ENCODE measurements around the gene GSPT2.
"Not testable (repeated sequence)": the region's sequence is repeated elsewhere in the genome, so short reads cannot be mapped to it uniquely, and the experiment has no call there.

Gene GSPT2

DNA sequence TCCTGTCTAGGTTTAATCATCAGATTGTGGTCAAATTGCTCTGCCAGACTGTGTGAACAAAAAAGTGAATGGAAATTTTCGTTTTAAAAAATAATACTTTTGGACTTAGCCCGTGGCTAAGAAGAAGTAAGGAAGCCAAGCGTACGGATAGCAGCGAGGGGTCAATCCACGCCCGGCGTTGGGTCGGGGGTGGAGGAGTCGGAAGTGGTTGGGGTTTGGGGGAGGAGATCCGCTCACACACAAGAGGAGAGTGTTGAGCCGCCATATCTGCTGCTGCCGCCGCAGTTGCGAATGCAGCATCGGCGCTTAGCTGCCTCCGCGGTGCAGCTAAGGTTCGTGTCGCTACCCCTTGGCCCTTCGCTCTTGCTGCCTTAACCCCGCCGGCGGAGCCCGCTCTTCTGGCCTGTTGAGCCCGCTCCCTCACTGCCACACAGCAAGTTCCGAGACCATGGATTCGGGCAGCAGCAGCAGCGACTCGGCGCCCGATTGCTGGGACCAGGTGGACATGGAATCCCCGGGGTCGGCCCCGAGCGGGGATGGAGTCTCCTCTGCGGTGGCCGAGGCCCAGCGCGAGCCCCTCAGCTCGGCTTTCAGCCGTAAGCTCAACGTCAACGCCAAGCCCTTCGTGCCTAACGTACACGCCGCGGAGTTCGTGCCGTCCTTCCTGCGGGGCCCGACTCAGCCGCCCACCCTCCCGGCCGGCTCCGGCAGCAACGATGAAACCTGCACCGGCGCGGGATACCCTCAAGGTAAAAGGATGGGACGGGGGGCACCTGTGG lies at the start of gene GSPT2:
GSPT2 (plus strand) TSS at position 264 of the 779 bp plus-strand sequence; CDS start at position 449, 185 bp downstream.
- DNase-seq (ENCODE audit: low read depth in 2 of 2) = peak; percentile 33 to 53

DNA sequence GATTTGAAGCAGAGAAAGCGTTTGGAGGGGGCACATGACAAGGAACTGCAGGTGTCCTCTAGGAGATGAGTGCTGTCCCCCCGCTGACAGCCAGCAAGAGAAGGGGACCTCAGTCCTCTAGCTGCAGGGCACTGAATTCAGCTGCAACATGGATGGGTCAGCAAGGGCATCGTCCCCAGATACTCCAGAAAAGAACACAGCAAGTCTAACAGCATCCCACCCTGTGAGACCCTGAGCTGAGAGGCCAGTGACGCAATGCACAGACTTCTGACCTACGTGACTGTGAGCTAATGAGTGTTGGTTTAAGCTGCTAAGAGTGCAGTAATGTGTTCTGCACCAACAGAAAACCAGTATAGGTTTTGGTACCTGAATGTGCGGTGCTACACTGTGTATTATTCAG lies 49.0 kb upstream of the GSPT2 start:
- no peak for DNase-seq (ENCODE audit: low read depth in 2 of 2)

DNA sequence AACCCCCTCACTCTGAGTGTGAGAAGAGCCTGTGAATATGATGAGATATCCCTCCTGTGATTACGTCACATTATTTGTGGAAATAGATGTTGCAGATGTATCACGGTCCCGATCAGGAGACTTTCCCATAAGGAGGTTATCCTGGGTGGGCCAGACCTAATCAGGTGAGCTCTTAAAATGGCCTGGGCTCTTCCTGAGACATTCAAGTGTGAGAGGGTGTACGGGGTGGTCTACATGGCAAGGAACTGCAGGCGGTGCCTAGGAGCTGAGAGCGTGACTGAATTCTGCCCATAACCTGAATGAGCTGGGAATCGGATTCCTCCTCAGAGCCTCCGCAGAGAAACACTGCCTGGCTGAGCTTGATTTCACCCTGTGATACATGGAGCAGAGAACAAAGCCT lies 45.8 kb upstream of the GSPT2 start:
- no peak for DNase-seq (ENCODE audit: low read depth in 2 of 2)

DNA sequence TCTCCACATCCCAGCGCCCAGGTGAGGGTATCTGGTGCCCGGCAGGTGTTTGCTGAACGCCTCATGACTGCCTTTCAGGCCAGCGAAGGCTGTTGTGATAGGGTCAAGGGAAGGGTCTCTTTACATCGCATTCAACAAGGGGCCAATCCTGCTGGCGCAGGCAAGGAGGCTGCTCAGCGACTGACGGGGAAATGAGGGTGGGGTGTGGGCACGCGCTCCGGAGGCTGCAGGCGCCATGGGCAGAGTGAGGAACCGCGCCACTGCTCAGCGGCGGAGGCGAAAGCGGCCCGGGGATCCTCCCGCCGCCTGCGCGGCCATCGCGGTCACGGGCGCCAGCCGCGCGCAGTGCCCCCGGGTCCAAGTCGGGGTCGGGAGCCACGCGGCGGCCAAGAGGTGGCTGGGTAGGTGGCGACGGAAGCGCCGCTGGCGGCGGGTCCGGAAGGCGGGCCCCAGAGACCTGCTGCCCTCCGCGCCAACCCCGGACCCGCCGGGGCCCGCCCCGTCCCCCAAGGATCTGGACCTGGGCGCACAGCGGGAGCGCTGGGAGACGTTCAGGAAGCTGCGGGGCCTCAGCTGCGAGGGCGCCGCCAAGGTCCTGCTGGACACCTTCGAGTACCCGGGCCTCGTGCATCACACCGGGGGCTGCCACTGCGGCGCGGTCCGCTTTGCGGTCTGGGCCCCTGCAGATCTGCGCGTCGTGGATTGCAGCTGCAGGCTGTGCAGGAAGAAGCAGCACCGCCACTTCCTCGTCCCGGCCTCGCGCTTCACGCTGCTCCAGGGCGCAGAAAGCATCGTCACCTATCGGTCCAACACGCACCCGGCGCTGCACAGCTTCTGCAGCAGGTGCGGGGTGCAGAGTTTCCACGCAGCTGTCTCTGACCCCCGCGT lies 32.7 kb upstream of the GSPT2 start, which contains the start of gene CENPVL1:
CENPVL1 (plus strand) TSS at position 236 of the 888 bp plus-strand sequence; CDS start at position 236, 0 bp downstream.
- not testable (repeated sequence) for DNase-seq (ENCODE audit: low read depth in 2 of 2)

DNA sequence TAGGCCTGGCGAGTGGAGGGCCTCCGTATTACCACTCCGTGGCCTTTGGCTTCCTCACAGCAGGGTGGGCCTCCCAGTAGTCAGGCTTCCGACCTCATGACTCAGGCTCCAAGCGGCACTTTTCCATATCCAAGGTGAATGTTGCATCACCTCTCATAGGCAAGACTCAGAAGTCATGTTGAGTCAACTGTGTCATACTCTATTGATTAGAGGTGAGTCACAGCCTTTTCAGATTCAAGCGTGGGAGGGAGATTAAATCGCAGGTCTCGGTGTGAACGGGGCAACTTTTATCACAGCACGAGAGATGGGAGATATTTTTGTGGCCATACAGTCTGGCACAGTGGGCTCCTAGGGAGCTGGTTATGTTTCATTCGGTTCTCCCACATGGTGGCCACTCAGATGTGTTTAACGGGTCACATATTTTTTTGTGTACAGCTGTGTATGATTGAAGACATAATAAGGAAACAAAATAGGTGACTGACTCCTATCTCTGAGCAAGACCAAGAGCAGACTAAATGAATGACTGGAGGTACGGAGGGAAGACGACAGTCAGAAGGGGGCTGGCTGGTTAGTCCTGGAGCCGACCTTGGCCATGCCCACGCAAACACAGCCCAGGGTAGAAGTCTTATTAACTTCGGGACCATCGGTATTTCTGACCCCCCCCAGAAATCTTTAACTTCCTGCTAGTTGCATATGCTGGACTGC lies 30.1 kb upstream of the GSPT2 start:
- DNase-seq (ENCODE audit: low read depth in 2 of 2) = not testable (repeated sequence)

DNA sequence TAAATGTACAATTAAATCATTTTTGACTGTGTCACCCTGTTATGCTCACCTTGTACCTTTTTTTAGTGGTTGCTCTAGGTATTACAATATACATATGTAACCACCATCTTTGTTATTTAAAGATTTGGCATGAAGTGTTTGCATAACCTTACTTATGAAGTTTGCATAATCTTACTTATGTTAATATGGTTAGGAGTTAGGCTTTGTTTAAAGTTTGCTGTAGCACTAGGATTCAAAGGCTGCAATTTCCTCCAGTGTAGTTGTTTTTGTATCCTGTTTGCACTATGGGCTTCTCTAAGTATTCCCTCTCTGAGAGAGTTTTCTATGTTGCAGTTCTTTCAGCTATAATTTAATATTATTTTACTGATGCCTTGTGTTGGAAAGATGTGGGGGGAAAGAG lies 15.0 kb upstream of the GSPT2 start:
- no peak for DNase-seq (ENCODE audit: low read depth in 2 of 2)

DNA sequence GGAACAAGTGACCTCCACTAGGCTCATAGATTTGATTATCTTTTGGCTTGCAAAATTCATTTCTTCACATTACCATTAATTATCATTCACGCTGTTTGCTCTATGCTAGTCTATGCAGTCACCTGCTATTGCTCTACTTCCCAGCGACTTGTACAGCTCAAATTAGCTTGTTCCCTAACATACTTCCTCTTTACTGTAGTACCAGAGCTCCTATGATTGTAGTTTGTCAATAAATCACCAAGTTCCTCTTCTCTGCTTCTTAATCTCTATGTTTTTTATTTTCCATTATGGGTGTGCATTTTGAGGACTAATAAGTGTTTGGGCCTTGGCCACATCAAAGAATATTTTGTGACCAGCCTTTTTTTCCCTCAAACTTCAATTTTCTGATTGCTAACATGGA lies 6.2 kb upstream of the GSPT2 start:
- no peak for DNase-seq (ENCODE audit: low read depth in 2 of 2)

DNA sequence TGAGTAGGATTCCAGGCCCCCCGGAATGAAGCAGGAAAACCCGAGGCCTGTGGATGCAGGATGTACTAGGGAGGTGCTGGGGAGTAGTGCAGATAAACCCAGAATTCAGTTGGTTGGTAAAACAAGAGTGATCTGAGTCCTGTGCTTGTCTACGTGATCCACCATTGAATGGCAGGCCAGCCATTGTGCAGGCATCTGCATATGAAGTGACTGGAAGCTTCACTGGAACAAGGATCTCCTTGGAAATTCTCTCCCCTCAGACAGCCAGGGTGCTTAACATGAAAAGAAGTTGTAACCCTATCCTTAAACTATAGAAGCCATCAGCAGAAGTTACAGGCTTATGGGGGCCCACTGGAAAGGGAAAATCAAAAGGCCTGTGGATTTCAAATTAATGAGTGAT lies 656 bp upstream of the GSPT2 start:
- DNase-seq (ENCODE audit: low read depth in 2 of 2) = no peak

DNA sequence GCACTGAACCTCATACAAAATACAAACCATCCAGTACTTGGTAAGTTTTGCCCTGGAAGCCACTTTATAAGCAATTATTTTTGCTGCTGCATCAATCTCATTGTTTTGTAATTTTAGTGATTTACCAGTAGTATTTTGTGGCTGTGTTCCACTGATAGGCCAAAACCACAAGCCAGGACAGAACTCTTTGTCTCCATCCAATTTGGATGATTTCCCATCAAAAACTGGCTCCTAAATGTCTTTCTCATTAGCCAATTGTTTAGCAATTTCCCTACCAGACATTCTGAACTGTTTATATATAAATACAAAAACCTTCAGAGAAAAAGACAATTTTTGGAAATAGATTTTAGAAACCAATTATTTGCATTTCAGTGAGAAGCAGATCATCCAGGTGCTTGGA lies 4.4 kb downstream of the GSPT2 start:
- DNase-seq (ENCODE audit: low read depth in 2 of 2) = no peak

DNA sequence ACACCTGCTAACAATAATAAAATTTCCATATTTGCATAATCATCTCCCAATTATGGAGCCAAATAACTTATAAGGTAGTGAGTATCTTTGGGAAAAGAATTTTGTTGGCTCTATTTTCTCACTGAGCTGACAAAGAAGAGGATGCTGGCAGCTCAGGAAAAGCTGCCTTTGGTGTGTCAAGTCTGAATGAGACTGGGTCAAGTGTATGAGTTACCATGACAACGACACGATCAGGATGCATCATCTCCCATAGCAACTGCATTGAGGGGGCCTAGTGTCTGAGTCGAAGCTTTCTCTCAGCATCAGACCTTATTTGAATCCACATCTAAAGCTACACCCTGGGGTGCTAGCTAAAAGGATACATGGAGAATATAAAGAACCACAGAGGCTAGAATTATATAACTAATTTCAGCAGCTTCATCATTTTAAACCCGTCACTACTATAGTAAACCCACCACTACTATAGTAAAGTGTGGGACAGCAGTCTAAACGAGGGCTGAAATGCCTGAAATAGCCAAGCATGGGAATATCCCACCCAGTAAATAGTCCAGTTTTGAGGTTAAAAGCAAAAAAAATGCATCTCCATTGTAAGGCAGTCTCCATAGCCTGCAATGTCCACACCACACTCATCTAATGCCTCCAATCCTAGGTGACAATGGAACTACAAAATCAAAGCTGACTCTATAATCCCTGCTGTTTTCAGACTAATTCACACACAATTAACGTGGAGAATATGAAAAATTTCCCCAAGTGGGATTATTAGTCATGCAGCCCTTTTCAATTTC lies 16.0 kb downstream of the GSPT2 start:
- no peak for DNase-seq (ENCODE audit: low read depth in 2 of 2)

DNA sequence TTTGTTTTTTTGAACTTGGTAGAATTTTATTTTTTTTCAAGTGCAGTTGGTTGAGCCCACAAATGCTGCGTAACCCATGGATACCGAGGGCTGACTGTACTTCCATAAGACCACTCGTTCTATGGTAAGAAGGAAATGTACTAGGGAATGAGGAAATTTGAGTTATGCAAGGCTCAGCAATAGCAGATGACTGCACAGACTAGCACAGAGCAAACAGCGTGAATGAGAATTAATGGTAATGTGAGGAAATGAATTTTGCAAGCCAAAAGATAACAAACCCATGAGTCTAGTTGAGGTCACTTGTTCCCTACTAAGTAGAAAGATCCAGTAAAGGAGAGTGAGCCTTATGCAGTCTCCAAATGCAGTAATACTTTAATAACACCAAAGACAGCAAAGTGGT lies 17.4 kb downstream of the GSPT2 start:
- DNase-seq (ENCODE audit: low read depth in 2 of 2) = no peak

DNA sequence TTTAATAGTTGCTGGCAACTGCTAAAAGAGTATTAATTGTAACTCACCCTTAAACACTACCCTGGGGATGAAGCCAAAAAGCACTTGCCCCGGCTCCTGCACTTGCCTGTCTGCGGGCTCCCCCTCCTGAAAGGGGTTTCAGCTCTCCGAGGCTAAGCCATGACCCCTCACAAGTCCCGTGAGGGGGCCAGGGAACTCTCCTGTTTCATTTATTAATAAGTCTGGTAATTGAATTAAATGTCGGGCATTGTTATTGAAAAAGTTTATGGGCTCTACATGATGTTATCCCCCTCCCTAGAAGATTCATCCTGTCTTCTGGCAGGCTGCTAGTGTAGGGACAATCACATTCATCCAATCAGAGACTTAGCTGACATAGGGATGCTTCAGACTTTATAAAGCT lies 23.3 kb downstream of the GSPT2 start:
- no peak for DNase-seq (ENCODE audit: low read depth in 2 of 2)

DNA sequence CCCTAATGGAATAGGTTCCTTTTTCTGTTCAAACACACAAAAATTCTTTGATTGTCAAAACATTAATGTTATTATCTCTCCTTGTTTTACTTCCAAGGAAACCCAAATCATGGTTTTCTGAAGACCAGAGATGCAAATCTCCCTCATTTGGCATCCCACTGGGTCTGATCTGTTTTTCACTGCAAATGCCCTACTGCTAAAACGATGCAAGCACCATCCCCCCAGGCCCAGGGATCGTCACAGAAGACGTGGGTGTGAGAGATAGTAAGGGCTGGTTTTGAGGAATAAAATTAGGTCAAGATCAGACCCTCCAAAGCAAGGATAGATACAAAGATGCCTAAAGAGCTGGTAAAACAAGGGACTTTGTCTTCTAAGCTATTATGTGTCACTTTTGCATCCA lies 33.6 kb downstream of the GSPT2 start:
- DNase-seq (ENCODE audit: low read depth in 2 of 2) = no peak

DNA sequence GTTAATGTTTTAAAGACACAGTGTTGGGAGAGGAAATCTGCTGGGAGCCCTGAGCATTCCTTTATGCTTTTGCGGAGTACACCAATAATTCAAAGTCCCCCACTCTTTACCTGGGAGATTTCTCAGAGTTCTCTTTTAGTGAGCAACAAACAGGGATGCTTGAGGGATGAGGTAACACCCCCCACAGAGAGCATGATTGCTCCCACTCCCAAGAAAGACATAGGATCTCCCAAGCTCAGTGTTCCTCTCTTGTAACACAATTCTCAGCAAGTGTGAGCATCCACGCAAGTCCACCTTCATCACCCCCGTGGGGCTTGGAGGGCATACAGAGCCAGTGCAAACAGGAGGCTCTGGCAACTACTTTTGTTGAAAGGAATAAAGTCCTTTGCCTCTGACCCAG lies 36.1 kb downstream of the GSPT2 start:
- DNase-seq (ENCODE audit: low read depth in 2 of 2) = no peak

DNA sequence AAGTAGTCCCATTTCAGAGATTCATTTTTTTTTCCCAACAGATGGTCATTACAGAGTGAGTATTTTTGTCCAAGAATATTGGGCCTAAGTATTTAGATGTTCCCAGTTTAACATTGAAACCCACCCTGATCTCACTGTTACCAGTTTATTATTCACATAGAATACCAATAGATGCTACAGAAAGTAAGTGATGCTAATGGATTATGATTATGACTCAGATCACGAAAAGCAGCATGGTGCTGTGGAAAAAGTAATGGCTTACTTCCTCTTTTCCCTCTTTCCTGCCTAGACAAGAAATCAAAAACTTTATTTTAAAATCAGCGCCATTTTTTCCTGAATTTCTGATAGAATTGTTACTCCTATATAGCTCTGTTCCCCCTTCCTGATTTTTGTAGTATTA lies 51.9 kb downstream of the GSPT2 start:
- DNase-seq (ENCODE audit: low read depth in 2 of 2) = no peak
